Vagina (tissue), 2 donors: ENCODE results near the gene RRAS2.

Experiments
- POLR2A ChIP-seq, 2 donors: fragments of 450-650 bp; IDR thresholded peaks; one replicate each; pipeline ENCODE4 v1.6.1; 2017; ENCODE audit warnings: antibody characterized with exemption in 2 of 2, mild to moderate bottlenecking in 2 of 2, moderate library complexity in 2 of 2
- TF ChIP-seq, protein P1 (sequence below), 3 experiments: fragments of 450-650 bp in 2 of 3; fragments of 200-600 bp in 1 of 3; sonication (generic) in 1 of 3; IDR thresholded peaks; one replicate each; pipeline ENCODE4 v1.5.1; 2017 to 2019; ENCODE audit warnings: antibody characterized with exemption in 3 of 3, mild to moderate bottlenecking in 2 of 3, moderate library complexity in 2 of 3

DNA sequence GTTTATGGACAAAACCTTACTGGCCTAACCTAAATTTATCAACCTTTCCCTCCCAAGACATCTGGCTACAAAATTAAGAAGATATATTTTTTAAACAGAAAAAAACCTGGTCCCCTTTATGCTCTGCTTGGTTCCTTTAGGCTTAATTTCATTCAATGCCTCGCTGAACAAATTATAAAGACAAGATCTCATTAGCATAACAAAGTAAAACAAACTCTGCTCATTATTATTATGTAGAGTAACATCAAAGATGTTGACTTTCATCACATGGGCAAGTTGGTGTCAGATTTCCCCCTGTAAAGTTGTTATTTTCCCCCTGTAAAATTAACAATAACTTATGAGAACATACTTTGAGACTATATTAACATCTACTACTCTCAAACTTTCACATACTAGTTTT is 11.0 kb downstream of the RRAS2 start:
- TF ChIP-seq, protein P1, sequence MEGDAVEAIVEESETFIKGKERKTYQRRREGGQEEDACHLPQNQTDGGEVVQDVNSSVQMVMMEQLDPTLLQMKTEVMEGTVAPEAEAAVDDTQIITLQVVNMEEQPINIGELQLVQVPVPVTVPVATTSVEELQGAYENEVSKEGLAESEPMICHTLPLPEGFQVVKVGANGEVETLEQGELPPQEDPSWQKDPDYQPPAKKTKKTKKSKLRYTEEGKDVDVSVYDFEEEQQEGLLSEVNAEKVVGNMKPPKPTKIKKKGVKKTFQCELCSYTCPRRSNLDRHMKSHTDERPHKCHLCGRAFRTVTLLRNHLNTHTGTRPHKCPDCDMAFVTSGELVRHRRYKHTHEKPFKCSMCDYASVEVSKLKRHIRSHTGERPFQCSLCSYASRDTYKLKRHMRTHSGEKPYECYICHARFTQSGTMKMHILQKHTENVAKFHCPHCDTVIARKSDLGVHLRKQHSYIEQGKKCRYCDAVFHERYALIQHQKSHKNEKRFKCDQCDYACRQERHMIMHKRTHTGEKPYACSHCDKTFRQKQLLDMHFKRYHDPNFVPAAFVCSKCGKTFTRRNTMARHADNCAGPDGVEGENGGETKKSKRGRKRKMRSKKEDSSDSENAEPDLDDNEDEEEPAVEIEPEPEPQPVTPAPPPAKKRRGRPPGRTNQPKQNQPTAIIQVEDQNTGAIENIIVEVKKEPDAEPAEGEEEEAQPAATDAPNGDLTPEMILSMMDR (IDR thresholded peaks at IDR 0.05): no peak
- TF ChIP-seq POLR2A (IDR thresholded peaks at IDR 0.05): no peak
